GM18505 (cell line): ENCODE measurements around the gene FRRS1.

Source experiments
- ATAC-seq: cut with Tn5 transposase; IDR thresholded peaks from one replicate; pipeline ENCODE4 v1.9.1; 2021; ENCODE audit not compliant: unreplicated experiment
- POLR2A ChIP-seq: IDR thresholded peaks from 4 replicates; pipeline ENCODE4 v1.6.1; 2011; ENCODE audit warnings: borderline replicate concordance; ENCODE audit not compliant: insufficient read depth, insufficient read length; ENCODE audit errors: extremely low read depth

The FRRS1 gene

DNA sequence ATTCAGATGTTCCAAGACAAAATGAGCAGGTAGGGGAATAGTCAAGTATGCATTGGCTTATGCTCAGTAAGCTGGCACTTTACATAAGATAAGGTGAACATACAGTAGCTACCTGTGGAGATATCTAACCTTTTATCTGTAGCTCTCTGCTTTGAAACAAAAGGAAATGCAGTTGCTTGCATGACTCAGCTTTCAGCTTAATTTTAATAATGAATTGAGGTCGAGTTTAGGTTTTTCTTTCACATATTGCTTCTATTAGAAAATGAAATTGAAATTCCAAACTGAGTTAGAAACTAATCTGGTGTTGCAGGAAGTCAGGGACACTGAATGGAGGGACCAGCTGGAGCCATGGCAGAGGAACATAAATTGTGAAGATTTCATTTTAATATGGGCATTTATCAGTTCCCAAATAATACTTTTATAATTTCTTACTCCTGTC, 8.3 kb downstream of the FRRS1 start:
- no peak for TF ChIP-seq POLR2A
- peak; percentile 64 for ATAC-seq

GRCh38 chr1:99756598-99756997, 9.8 kb downstream of the FRRS1 start:
- no peak for ATAC-seq
- no peak for TF ChIP-seq POLR2A

DNA sequence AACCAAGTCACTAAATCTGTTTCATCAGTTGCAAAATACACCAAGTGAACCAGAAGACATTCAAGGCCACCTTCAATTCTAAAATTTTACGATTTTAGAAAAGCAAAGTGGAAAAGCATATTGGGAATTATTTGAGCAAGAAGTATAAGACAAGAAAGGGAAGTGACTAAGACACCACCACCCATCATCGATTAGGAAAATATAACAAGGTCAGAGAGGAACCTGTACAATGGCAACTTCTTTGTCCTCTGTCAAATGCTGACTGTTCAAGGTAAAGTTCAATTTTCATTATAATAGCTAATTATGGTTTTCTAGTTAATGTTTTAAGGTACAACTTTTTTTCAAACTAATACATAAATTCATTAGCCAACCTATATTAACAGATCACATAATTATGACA, 10.8 kb downstream of the FRRS1 start:
- no peak for ATAC-seq
- no peak for TF ChIP-seq POLR2A

- no peak for TF ChIP-seq POLR2A
- no peak for ATAC-seq
These were observed 11.7 kb downstream of the FRRS1 start for GRCh38 chr1:99754697-99755096.

- no peak for TF ChIP-seq POLR2A
- no peak for ATAC-seq
These were observed 12.3 kb downstream of the FRRS1 start for GRCh38 chr1:99754055-99754626.

DNA sequence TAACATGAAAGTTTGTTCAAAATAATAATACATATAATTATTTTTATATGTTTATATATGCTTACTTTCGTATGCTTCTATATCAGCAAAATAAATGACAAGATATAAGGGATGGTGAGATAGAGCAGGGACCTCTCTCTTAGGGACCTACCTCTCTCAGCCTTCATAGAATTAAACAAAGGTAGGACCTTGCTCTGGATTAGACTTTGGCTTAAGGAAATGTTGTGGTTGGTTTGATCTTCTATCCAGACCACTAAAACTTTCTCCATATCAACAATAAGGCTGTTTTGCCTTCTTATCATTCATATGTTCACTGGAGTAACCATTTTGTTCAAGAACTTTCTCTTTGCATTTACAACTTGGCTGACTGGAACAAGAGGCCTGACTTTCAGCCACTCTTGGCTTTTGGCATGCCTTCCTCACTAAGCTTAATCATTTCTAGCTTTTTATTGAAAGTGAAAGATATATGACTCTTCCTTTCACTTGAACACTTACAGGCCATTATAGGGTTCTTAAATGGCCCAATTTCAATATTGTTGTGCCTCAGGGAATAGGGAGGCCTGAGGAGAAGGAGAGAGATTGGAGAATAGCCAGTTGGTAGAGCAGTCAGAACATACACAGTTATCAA, 14.4 kb downstream of the FRRS1 start:
- ATAC-seq: peak; percentile 62
- no peak for TF ChIP-seq POLR2A

- peak; percentile 88 for ATAC-seq
- TF ChIP-seq POLR2A: no peak
These were observed 16.7 kb downstream of the FRRS1 start for GRCh38 chr1:99749504-99750347.

DNA sequence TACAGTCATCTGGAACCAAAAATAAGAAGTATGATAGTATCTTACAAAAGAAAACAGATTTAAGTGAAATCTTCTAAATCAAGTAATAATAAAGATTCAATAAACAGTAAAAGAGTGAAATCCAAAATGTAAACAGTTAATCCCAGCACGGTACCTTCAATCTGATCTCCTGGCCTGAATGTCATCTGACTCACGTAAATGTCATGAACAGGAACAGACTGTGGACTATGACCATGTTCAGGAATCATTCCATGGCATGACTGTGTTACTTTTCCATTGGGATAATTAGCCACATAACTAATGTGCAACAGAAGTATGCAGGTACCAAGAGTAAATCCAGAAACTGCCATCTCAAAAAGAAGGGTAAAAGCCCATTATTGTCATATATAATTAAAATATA, 18.0 kb downstream of the FRRS1 start:
- ATAC-seq: no peak

GRCh38 chr1:99745684-99746083, 20.8 kb downstream of the FRRS1 start:
- no peak for ATAC-seq
- TF ChIP-seq POLR2A: no peak

More for the DNA sequence above, 18.0 kb downstream of the FRRS1 start:
- TF ChIP-seq POLR2A: no peak

DNA sequence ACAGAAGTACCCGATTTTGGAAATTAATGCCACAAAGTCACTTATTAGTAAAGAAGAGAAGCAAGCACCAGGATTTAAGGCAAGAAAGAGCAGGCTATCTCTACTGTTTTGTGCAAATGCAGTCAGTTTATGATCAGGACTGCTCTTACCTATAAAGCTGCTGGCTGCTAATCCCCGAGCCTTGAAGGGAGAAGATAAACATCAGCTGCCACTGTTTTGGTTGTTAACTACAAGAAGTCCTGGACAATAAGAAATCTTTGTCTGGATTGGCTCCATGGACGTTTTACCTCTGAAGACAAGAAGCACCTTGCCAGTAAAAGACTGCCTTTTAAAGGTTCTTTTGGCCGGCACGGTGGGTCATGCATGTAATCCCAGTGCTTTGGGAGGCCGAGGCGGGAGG, 21.4 kb downstream of the FRRS1 start:
- no peak for TF ChIP-seq POLR2A
- ATAC-seq: no peak

DNA sequence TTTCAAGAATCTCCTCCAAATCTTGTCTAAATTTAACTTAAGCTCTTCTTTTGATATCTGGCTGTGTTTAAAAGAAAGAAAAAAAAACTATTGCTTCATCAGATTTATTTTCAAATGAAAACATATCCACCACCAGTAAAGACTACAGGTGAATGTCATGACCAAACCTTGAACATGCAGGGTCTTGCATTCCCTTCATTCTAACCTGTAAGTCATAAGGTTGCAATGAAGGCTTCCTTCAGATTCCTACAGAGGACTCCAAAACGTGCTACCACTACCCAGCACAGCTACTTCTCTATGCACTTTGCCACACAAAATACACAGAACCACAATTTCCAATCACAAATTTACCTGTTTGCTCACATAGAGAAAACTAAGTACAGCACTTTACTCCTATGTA, 26.3 kb downstream of the FRRS1 start:
- no peak for ATAC-seq
- no peak for TF ChIP-seq POLR2A

DNA sequence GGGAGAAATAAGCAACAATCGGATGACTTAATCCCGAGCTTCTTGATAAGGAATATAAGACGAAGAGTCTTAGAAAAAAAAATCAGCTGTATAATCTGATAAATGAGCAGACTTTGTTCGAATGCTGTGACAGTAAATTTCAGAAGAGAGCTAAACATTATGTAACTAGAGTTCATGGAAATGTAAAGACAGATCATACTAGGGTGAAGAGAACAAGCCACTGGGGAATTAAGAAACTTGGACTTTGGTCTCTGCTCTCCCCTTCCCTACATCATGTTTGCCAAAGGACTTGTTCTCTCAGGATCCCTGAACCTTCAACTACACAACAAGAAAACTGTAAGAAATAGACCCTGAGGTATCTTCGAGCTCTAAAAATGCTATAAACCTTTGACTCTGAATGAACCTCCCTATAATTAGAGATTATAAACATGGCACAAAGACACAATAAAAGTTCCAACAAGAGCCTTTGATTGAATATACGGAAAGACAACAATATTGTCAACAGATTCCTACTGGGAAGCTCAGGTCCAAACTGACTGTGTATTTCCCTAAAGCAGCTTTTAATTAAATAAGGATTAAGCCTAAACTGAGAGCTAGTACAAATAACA, 27.5 kb downstream of the FRRS1 start:
- TF ChIP-seq POLR2A: no peak
- no peak for ATAC-seq

DNA sequence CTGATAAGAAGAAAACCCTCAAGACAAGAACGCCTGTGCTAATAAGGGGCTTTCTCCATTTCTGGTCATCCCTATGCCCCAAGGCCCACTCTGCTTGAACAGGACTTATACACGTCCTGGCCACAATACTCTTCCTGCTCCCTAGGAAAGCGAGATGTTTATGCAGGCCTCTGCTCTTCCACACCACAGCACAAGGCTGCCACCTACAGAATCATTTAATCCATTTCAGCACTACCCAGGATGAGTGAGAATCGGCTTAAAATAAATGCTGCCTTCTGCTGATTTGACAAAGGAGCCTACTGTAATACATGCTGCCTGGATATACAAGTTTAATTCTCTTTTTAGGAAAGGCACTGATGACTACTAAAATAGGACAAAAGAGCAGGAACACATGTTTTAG, 29.4 kb downstream of the FRRS1 start:
- peak; percentile 59 for ATAC-seq
- no peak for TF ChIP-seq POLR2A
